ENCODE results near the gene KRTAP5-1. TPM values are rescaled to one million over a fixed set of nuclear protein-coding genes. Genes with fewer than 3 reads are reported as not detected.

The KRTAP5-1 gene
- total RNA-seq, 1 donor from 2014 or later, result not detected

DNA sequence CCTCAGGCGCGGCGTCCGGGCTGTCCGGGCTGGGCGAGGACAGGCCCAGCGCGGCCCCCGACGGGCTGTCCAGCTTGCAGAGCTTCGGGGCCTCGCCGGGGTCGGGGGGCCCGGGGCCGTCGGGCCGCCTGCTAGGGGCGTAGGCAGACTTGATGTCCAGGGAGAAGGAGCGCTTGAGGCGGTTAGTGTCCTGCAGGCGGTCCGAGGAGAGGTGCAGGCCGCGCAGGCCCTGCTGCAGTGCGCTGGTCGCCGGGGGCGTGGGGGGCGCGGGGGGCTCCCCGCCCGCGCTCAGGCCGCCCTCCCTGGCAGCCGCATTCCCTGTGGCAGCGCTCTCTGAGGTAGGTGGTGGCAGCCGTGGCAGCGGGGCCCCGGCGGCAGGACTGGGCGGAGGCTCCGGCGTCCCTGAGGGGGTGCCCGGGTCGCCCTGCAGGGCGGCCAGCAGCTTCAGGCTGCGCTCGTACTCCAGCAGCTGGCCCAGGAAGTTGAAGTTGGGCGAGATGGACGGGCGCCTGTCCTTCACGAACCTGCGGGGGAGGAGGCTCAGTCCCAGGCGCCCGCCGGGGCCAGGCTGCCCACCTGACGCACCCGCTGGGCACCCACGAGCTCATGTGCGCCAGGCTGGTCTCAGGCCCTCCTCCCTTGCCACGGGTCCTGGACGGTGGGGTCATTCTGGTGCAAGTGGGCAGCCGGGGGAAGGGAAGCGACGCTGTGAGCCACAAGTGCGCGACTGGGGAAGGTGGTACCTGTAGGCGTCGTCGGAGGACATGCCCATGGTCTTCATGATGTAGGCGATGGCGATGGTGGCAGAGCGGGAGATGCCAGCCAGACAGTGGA, 27.8 kb downstream of the KRTAP5-1 start:
- no peaks in the 10 kb centered on the region for H3K36me3 Mint-ChIP-seq
- TF ChIP-seq, protein P1, sequence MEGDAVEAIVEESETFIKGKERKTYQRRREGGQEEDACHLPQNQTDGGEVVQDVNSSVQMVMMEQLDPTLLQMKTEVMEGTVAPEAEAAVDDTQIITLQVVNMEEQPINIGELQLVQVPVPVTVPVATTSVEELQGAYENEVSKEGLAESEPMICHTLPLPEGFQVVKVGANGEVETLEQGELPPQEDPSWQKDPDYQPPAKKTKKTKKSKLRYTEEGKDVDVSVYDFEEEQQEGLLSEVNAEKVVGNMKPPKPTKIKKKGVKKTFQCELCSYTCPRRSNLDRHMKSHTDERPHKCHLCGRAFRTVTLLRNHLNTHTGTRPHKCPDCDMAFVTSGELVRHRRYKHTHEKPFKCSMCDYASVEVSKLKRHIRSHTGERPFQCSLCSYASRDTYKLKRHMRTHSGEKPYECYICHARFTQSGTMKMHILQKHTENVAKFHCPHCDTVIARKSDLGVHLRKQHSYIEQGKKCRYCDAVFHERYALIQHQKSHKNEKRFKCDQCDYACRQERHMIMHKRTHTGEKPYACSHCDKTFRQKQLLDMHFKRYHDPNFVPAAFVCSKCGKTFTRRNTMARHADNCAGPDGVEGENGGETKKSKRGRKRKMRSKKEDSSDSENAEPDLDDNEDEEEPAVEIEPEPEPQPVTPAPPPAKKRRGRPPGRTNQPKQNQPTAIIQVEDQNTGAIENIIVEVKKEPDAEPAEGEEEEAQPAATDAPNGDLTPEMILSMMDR (conservative IDR thresholded peaks at IDR 0.05), result no peak
- H3K27ac Mint-ChIP-seq, result no peak overlapping the region
- DNase-seq (ENCODE audit: extremely low spot score, unreplicated experiment), result no peak
- H3K27me3 Mint-ChIP-seq, result peaks cover 10% of the 10 kb centered on the region
- H3K9me3 Mint-ChIP-seq, result no peaks in the 10 kb centered on the region
- no peaks in the 10 kb centered on the region for H3K4me1 Mint-ChIP-seq (ENCODE audit: unreplicated experiment)
- H3K4me3 Mint-ChIP-seq, result no peak overlapping the region

DNA sequence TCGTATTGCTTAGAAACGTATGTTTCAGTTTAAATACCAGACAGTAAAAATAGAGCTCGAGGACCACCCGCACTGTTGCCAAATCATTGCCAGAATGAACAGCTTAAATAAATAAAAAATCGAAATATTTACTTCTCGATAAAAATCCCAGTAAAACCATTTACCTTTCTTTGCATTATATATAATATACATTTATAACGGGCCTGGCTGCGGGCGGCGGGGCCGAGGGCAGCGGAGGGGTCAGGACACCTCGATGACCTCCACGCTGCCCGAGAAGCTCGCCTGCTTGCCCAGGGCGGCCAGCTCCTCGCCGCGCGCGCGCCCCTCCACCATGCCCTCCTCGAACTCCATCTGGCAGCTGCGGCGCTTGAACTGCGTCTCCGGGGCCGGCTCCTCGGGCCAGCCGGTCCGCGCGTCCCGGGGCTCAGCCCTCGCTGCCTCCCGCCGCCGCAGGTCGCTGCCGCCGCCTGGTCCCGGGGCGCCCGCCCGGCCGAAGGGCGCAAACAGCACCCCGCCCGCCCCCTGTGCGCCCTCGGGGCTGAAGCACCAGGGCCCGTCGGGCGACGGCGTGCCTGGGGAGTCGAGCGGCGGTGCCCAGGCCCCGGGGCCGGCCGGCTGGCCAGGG, 28.7 kb downstream of the KRTAP5-1 start:
- DNase-seq (ENCODE audit: extremely low spot score, unreplicated experiment), result no peak
- TF ChIP-seq, protein P1 (conservative IDR thresholded peaks at IDR 0.05), result no peak
- peaks cover 10% of the 10 kb centered on the region for H3K27me3 Mint-ChIP-seq

DNA sequence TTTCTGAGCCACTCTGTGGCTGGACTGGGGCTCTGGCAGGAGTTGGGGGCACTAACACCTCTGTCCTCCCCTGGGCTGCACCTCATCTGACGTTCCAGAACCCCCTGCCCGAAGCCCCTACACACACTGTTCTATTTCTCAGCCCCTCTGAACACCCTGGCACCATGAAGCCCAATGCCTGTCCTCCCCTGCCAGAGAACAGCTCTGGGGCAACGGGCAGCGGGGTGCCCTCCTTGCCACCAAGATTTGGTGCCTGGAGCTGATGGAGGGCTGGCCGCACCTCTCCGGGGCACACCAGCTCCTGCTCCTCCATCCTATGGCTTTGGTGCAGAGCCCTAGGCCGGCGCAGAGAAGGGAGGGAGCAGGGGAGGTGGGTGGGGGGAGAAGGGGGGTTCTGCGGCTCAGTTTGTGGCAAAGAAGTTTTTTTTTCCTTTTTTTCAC, 29.4 kb downstream of the KRTAP5-1 start:
- Mint-ChIP-seq H3K36me3 (no peaks in the 10 kb centered on the region), H3K4me3 (no peak overlapping the region), H3K27me3 (peaks cover 10% of the 10 kb centered on the region), H3K27ac (no peak overlapping the region), H3K4me1 (ENCODE audit: unreplicated experiment) (no peaks in the 10 kb centered on the region), H3K9me3 (no peaks in the 10 kb centered on the region)
- DNase-seq (ENCODE audit: extremely low spot score, unreplicated experiment), result no peak
- TF ChIP-seq, protein P1 (conservative IDR thresholded peaks at IDR 0.05), result no peak

More for the DNA sequence above, 28.7 kb downstream of the KRTAP5-1 start:
- no peaks in the 10 kb centered on the region for H3K9me3 Mint-ChIP-seq
- no peaks in the 10 kb centered on the region for H3K36me3 Mint-ChIP-seq
- no peak overlapping the region for H3K27ac Mint-ChIP-seq
- H3K4me1 Mint-ChIP-seq (ENCODE audit: unreplicated experiment), result no peaks in the 10 kb centered on the region
- no peak overlapping the region for H3K4me3 Mint-ChIP-seq

DNA sequence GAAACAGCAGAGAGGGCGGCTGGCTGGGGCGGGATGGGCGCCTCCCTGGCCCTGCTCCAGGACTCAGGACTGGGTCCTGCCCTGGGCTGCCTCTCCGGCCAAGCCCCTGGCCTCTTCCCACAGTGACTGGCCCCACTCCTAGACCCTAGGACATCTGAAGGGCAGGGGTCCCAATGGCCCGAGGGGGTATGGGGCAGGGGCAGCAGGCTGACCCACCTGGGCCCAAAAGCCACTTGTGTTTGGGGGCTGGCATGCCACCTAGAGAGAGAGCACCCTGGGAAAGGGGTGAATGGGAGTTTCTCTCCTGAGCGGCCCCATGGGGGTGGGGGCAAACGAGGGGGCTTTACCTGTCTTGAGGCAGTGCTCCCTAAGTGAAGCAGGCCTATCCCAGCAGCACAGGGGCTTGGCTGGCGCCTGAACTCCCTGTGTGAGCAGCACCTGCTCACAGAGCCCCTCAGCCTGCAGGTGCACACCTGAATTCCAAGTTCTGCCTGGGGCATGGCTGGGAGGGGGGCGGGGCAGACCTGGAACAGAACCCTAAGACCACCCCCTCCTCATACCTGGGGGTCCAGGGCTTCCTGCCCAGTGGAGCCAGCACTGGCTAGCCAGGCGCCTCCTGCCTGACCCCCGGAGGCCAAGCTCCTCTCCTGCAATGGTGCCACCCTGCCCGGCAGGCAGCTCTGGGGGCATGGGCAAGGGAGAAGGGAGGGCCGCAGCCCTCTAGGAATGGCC, 29.9 kb downstream of the KRTAP5-1 start:
- H3K4me1 Mint-ChIP-seq (ENCODE audit: unreplicated experiment), result no peaks in the 10 kb centered on the region
- H3K27me3 Mint-ChIP-seq, result peaks cover 14% of the 10 kb centered on the region
- no peaks in the 10 kb centered on the region for H3K36me3 Mint-ChIP-seq
- TF ChIP-seq, protein P1 (conservative IDR thresholded peaks at IDR 0.05), result no peak
- DNase-seq (ENCODE audit: extremely low spot score, unreplicated experiment), result no peak
- no peaks in the 10 kb centered on the region for H3K9me3 Mint-ChIP-seq
- no peak overlapping the region for H3K27ac Mint-ChIP-seq
- no peak overlapping the region for H3K4me3 Mint-ChIP-seq

DNA sequence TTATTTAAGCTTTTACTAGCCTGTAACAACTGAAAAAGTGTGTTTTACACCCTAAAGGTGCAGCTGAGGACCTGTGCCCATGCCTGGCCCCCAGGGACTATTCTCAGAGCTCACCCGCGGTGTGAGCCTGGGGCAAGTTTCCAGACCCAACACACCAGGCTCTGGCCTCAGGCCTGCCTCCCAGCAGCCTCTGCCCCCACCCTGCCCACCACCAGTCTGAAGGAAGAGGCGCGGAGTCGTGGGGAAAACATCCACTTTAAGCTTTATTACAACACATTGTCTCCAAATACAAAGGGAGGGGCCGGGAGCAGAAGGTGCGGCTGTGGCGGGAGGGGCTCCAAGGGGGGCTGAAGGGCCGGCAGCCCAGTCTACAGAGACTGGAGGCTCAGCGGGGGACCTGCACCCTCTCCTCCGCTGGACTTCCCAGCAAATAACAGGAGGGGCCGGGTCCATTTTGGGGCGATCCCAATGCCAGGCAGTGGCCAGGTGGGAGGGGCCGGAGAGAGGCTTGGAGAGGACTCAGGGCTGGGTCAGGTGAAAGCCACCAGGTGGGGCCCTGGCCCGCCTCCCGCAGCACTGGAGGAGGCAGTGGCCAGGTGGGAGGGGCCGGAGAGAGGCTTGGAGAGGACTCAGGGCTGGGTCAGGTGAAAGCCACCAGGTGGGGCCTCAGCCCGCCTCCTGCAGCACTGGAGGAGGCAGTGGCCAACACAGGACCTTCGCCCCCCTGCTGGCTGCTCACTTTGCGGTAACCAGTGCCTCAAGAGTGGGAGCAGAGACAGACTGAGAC, 31.1 kb downstream of the KRTAP5-1 start:
- TF ChIP-seq, protein P1 (conservative IDR thresholded peaks at IDR 0.05), result no peak
- DNase-seq (ENCODE audit: extremely low spot score, unreplicated experiment), result no peak
- no peaks in the 10 kb centered on the region for H3K9me3 Mint-ChIP-seq
- peak overlapping the region; percentile 36 for H3K27ac Mint-ChIP-seq
- H3K4me1 Mint-ChIP-seq (ENCODE audit: unreplicated experiment), result no peaks in the 10 kb centered on the region
- no peak overlapping the region for H3K4me3 Mint-ChIP-seq
- no peaks in the 10 kb centered on the region for H3K36me3 Mint-ChIP-seq
- peaks cover 25% of the 10 kb centered on the region for H3K27me3 Mint-ChIP-seq

Measured in type B pancreatic cell (in vitro differentiated cells).